PC-3 (cell line): ENCODE results near the gene SCYL1.

ENCODE experiments used
- CTCF ChIP-seq: fragments of 300-600 bp; sonication (generic); conservative IDR thresholded peaks from 2 replicates; pipeline ENCODE4 v1.5.1; 2017; ENCODE audit warnings: antibody characterized with exemption, low read depth, mild to moderate bottlenecking, low read length
- EZH2 ChIP-seq: fragments of 300-600 bp; sonication (generic); IDR thresholded peaks from one replicate; pipeline ENCODE4 v1.6.1; 2017; ENCODE audit warnings: antibody characterized with exemption, mild to moderate bottlenecking, low read length; ENCODE audit not compliant: unreplicated experiment
- EZH2phosphoT487 ChIP-seq: fragments of 300-600 bp; sonication (generic); IDR thresholded peaks from 2 replicates; pipeline ENCODE4 v1.6.1; 2018; ENCODE audit warnings: mild to moderate bottlenecking, antibody characterized with exemption, low read length, borderline replicate concordance

GRCh38 chr11:65524014-65524740 lies 706 bp upstream of the SCYL1 start:
- no peak for TF ChIP-seq CTCF
- no peak for TF ChIP-seq EZH2phosphoT487
- no peak for TF ChIP-seq EZH2
